ENCODE data around the gene SNRPA.

- TF ChIP-seq CTCF (tag by site-specific recombination; IDR thresholded peaks at IDR 0.05) (no peak), PBX3 (CRISPR knock-in tag; IDR thresholded peaks at IDR 0.05) (no peak), YY1 (tag by site-specific recombination; IDR thresholded peaks at IDR 0.05) (no peak; the same call in 1 of the 2 replicates), ZSCAN23 (tag by site-specific recombination; IDR thresholded peaks at IDR 0.05) (peak; percentile 92), ZNF274 (IDR thresholded peaks at IDR 0.05; ENCODE audit: low read length) (no peak), ZNF274 (tag by site-specific recombination; IDR thresholded peaks at IDR 0.05; ENCODE audit: borderline replicate concordance) (no peak), ZNF639 (tag by site-specific recombination; IDR thresholded peaks at IDR 0.05) (peak; percentile 97), ZFP3 (tag by site-specific recombination; IDR thresholded peaks at IDR 0.05; ENCODE audit: low read depth) (no peak), ZBTB20 (tag by site-specific recombination; IDR thresholded peaks at IDR 0.05) (peak; percentile 31; the same call in 1 of the 2 replicates), ZFP69B (tag by site-specific recombination; IDR thresholded peaks at IDR 0.05) (peak; percentile 85), ZNF157 (tag by site-specific recombination; IDR thresholded peaks at IDR 0.05) (no peak), TSHZ1 (tag by site-specific recombination; IDR thresholded peaks at IDR 0.05; ENCODE audit: borderline replicate concordance) (peak; percentile 63)
These were observed 737 bp upstream of the SNRPA start, which contains the start of gene ACTMAP for GRCh38 chr19:40750058-40750873.
